Ovary (tissue), 3 donors: Measurements from ENCODE around the gene ARHGAP9.

Experiments used
- CTCF ChIP-seq, 3 donors: fragments of 450-650 bp in 2 of 3; fragments of 200-600 bp in 1 of 3; IDR thresholded peaks; one replicate each; pipeline versions ENCODE4 v1.5.1 to v1.8.0; 2016 to 2022; ENCODE audit warnings: antibody characterized with exemption in 3 of 3, mild to moderate bottlenecking in 1 of 3
- EP300 ChIP-seq: sonication (generic); formaldehyde crosslinking; IDR thresholded peaks from one replicate; pipeline ENCODE4 v1.6.1; 2017; ENCODE audit warnings: antibody characterized with exemption
- POLR2A ChIP-seq: fragments of 450-650 bp; IDR thresholded peaks from one replicate; pipeline ENCODE4 v1.6.1; 2017; ENCODE audit warnings: antibody characterized with exemption, mild to moderate bottlenecking, moderate library complexity
- donor health status: DM: no; HTN: no; CAD: no.

GRCh38 chr12:57514720-57515407 lies 35.2 kb upstream of the ARHGAP9 start:
- TF ChIP-seq CTCF (IDR thresholded peaks at IDR 0.05) (no peak), POLR2A (no peak), EP300 (no peak)
